Neural cell (in vitro differentiated cells): ENCODE data around the gene TBC1D8. TPM values are rescaled to one million over a fixed set of nuclear protein-coding genes. Genes with fewer than 3 reads are reported as not detected.

ENCODE experiments used
- H2AFZ ChIP-seq: fragments of 200-600, 300-800 bp; sonication (generic), shearing (Covaris generic); 2 replicates; pipeline ENCODE4 v1.6.0; 2014; ENCODE audit warnings: low read depth, mild to moderate bottlenecking, antibody characterized with exemption, low read length, moderate library complexity
- H3F3A ChIP-seq: fragments of 200-600 bp; shearing (Covaris generic); 2 replicates; pipeline ENCODE4 v1.6.1; 2016; ENCODE audit warnings: mild to moderate bottlenecking, moderate library complexity, mixed read lengths, antibody characterized with exemption, low read length; ENCODE audit not compliant: insufficient read depth, poor library complexity, severe bottlenecking
- H3K27ac ChIP-seq: fragments of 200-600, 300-800 bp; sonication (generic), shearing (Covaris generic); 2 replicates; pipeline ENCODE4 v1.5.1; 2014; ENCODE audit warnings: mild to moderate bottlenecking, low read length, moderate library complexity
- H3K27me3 ChIP-seq: fragments of 300-800, 200-600 bp; sonication (generic), shearing (Covaris generic); 2 replicates; pipeline ENCODE4 v1.6.0; 2014; ENCODE audit warnings: mild to moderate bottlenecking, low read depth, low read length, moderate library complexity; ENCODE audit not compliant: insufficient read depth
- H3K36me3 ChIP-seq: fragments of 300-800, 200-600 bp; sonication (generic), shearing (Covaris generic); 2 replicates; pipeline ENCODE4 v1.5.1; 2014; ENCODE audit warnings: mild to moderate bottlenecking, antibody characterized with exemption, low read length, moderate library complexity; ENCODE audit not compliant: insufficient read depth
- H3K4me2 ChIP-seq: fragments of 300-800, 200-600 bp; sonication (generic), shearing (Covaris generic); 2 replicates; pipeline ENCODE4 v1.6.0; 2014; ENCODE audit warnings: mild to moderate bottlenecking, low read length
- H3K4me3 ChIP-seq: fragments of 300-800, 200-600 bp; sonication (generic), shearing (Covaris generic); 2 replicates; pipeline ENCODE4 v1.5.1; 2014; ENCODE audit warnings: mild to moderate bottlenecking, low read length, moderate library complexity
- H3K79me2 ChIP-seq: fragments of 200-600 bp; shearing (Covaris generic); replicated peaks from 2 replicates; pipeline ENCODE4 v1.6.0; 2014; ENCODE audit warnings: mild to moderate bottlenecking, low read length, moderate library complexity; ENCODE audit not compliant: insufficient read depth
- H3K9ac ChIP-seq: fragments of 300-800, 200-600 bp; sonication (generic), shearing (Covaris generic); 2 replicates; pipeline ENCODE4 v1.6.1; 2016; ENCODE audit warnings: mild to moderate bottlenecking, low read length, mixed read lengths
- H3K9me2 ChIP-seq: fragments of 200-600 bp; shearing (Covaris generic); 2 replicates; pipeline ENCODE4 v1.6.1; 2016; ENCODE audit warnings: mild to moderate bottlenecking, low read length, mixed read lengths; ENCODE audit not compliant: insufficient read depth
- H3K9me3 ChIP-seq: fragments of 200-600, 300-800 bp; sonication (generic), shearing (Covaris generic); 2 replicates; pipeline ENCODE4 v1.6.1; 2016; ENCODE audit warnings: mild to moderate bottlenecking, mixed run types, low read length, moderate library complexity, mixed read lengths
- H4K20me1 ChIP-seq: fragments of 200-600 bp; shearing (Covaris generic); 2 replicates; pipeline ENCODE4 v1.6.1; 2016; ENCODE audit warnings: mild to moderate bottlenecking, mixed run types; ENCODE audit not compliant: insufficient read depth
- EP300 ChIP-seq: fragments of 450-650 bp; conservative IDR thresholded peaks from 2 replicates; pipeline ENCODE4 v1.6.1; 2014; ENCODE audit warnings: antibody characterized with exemption, mild to moderate bottlenecking, moderate library complexity; ENCODE audit not compliant: poor library complexity, severe bottlenecking
- EZH2 ChIP-seq: fragments of 200-600, 300-800 bp; shearing (Covaris generic), sonication (generic); IDR thresholded peaks from 2 replicates; pipeline ENCODE4 v1.6.1; 2014; ENCODE audit warnings: antibody characterized with exemption, low read length, borderline replicate concordance, mild to moderate bottlenecking; ENCODE audit not compliant: insufficient read depth, poor library complexity, severe bottlenecking
- MXI1 ChIP-seq: fragments of 450-650 bp; conservative IDR thresholded peaks from 2 replicates; pipeline ENCODE4 v1.6.1; 2014; ENCODE audit warnings: antibody characterized with exemption, mild to moderate bottlenecking; ENCODE audit not compliant: poor library complexity, severe bottlenecking
- POLR2AphosphoS5 ChIP-seq: IDR thresholded peaks from 2 replicates; pipeline ENCODE4 v1.6.1; 2012
- RAD21 ChIP-seq: fragments of 450-650 bp; conservative IDR thresholded peaks from 2 replicates; pipeline ENCODE4 v1.6.1; 2014; ENCODE audit warnings: antibody characterized with exemption, mild to moderate bottlenecking, moderate library complexity
- SMC3 ChIP-seq: fragments of 450-650 bp; conservative IDR thresholded peaks from 2 replicates; pipeline ENCODE4 v1.6.1; 2014; ENCODE audit warnings: antibody characterized with exemption, mild to moderate bottlenecking, moderate library complexity; ENCODE audit not compliant: poor library complexity
- TAF1 ChIP-seq: IDR thresholded peaks from 2 replicates; pipeline ENCODE4 v1.6.1; 2012; ENCODE audit warnings: low read depth
- polyA plus RNA-seq: library from polyadenylated mRNA; depleted of rRNA; stranded (reverse); fragments of >200 nt; gene quantifications from 2 replicates; pipeline ENCODE4 v1.2.3, GENCODE V29; 2014
- TF ChIP-seq, protein P1 (sequence below): fragments of 450-650 bp; IDR thresholded peaks from 2 replicates; pipeline ENCODE4 v1.5.1; 2014; ENCODE audit warnings: antibody characterized with exemption, mild to moderate bottlenecking, moderate library complexity; ENCODE audit not compliant: poor library complexity, severe bottlenecking
- TF ChIP-seq, protein P2 (sequence below): IDR thresholded peaks from 2 replicates; pipeline ENCODE4 v1.6.1; 2012; ENCODE audit warnings: borderline replicate concordance

The TBC1D8 gene
- polyA plus RNA-seq, 1 donor from 2014 or later = 5.3 TPM

DNA sequence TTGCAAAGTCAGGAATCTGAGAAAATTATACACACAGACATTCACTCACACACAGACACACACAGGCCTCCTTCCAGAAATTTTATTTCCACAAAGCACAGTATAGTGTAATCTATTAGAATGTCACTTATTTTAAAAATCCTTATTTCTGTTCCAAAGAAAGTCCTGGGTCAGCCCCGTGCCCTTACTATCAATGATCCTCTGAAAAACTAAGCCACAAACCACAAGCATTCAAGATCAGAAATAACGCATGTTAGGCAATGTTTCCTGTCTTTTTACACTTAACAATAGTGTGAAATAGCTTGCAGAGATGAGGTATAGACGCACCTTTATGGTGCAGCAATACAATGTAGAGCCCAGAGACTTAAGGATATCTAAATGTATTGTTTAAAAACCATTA is 25.8 kb downstream of the TBC1D8 start:
- Histone ChIP-seq H2AFZ (no peak overlapping the region), H3F3A (no peaks in the 10 kb centered on the region), H3K9me3 (no peaks in the 10 kb centered on the region), H4K20me1 (no peaks in the 10 kb centered on the region), H3K9me2 (no peaks in the 10 kb centered on the region), H3K4me3 (no peak overlapping the region), H3K9ac (no peak overlapping the region), H3K27ac (no peak overlapping the region), H3K36me3 (no peaks in the 10 kb centered on the region), H3K27me3 (no peaks in the 10 kb centered on the region), H3K4me2 (no peak overlapping the region), H3K79me2 (no peaks in the 10 kb centered on the region)
- TF ChIP-seq EP300 = no peak
- TF ChIP-seq, protein P1, sequence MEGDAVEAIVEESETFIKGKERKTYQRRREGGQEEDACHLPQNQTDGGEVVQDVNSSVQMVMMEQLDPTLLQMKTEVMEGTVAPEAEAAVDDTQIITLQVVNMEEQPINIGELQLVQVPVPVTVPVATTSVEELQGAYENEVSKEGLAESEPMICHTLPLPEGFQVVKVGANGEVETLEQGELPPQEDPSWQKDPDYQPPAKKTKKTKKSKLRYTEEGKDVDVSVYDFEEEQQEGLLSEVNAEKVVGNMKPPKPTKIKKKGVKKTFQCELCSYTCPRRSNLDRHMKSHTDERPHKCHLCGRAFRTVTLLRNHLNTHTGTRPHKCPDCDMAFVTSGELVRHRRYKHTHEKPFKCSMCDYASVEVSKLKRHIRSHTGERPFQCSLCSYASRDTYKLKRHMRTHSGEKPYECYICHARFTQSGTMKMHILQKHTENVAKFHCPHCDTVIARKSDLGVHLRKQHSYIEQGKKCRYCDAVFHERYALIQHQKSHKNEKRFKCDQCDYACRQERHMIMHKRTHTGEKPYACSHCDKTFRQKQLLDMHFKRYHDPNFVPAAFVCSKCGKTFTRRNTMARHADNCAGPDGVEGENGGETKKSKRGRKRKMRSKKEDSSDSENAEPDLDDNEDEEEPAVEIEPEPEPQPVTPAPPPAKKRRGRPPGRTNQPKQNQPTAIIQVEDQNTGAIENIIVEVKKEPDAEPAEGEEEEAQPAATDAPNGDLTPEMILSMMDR = no peak
- TF ChIP-seq EZH2 = no peak
- TF ChIP-seq, protein P2, sequence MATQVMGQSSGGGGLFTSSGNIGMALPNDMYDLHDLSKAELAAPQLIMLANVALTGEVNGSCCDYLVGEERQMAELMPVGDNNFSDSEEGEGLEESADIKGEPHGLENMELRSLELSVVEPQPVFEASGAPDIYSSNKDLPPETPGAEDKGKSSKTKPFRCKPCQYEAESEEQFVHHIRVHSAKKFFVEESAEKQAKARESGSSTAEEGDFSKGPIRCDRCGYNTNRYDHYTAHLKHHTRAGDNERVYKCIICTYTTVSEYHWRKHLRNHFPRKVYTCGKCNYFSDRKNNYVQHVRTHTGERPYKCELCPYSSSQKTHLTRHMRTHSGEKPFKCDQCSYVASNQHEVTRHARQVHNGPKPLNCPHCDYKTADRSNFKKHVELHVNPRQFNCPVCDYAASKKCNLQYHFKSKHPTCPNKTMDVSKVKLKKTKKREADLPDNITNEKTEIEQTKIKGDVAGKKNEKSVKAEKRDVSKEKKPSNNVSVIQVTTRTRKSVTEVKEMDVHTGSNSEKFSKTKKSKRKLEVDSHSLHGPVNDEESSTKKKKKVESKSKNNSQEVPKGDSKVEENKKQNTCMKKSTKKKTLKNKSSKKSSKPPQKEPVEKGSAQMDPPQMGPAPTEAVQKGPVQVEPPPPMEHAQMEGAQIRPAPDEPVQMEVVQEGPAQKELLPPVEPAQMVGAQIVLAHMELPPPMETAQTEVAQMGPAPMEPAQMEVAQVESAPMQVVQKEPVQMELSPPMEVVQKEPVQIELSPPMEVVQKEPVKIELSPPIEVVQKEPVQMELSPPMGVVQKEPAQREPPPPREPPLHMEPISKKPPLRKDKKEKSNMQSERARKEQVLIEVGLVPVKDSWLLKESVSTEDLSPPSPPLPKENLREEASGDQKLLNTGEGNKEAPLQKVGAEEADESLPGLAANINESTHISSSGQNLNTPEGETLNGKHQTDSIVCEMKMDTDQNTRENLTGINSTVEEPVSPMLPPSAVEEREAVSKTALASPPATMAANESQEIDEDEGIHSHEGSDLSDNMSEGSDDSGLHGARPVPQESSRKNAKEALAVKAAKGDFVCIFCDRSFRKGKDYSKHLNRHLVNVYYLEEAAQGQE = no peak
- TF ChIP-seq MXI1 = no peak
- no peak for TF ChIP-seq TAF1
- no peak for TF ChIP-seq SMC3
- TF ChIP-seq RAD21 = no peak
- TF ChIP-seq POLR2AphosphoS5 = no peak

DNA sequence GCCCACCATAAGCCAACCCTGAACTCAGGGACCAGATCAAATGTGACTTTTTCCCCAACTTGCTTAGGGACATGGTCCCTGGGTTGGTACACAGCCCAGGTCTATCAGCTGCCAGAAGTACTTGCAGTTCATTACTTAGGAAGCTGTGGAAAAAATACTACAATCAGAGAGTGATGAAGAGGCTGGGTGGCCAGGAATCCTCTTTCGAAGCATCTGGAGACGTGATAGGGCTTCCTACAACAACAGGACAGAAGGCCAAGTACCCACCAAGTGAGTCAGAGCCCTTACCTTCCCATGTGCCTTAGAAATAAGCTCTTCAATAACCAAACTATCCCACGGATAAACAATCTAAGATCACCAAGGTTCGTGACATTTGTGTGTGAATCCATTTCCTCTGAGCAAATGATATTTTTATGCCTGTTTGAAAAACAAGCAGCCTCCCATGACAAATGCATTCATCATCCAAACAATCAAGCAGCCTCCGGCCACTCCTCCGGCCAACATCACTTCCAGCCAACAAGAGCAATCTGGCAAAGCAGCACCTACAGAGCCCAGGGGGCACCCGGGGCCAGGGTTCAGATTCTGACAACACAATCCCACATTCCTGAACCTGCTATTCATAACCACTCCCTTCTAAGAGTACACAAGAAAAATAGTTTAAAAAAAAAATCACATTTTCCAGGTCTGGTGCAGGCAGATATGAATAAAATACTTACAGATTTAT is 26.4 kb downstream of the TBC1D8 start:
- no peak overlapping the region for H3K4me2 ChIP-seq
- no peaks in the 10 kb centered on the region for H3K36me3 ChIP-seq
- no peaks in the 10 kb centered on the region for H3K27me3 ChIP-seq
- no peak overlapping the region for H3K9ac ChIP-seq
- H3F3A ChIP-seq = no peaks in the 10 kb centered on the region
- no peak overlapping the region for H3K4me3 ChIP-seq
- no peaks in the 10 kb centered on the region for H3K9me3 ChIP-seq
- TF ChIP-seq TAF1 (no peak), SMC3 (no peak), MXI1 (no peak), EZH2 (no peak), POLR2AphosphoS5 (no peak)
- TF ChIP-seq, protein P2 = no peak
- H4K20me1 ChIP-seq = no peaks in the 10 kb centered on the region
- no peak overlapping the region for H3K27ac ChIP-seq
- no peaks in the 10 kb centered on the region for H3K9me2 ChIP-seq
- H2AFZ ChIP-seq = no peak overlapping the region
- H3K79me2 ChIP-seq = no peaks in the 10 kb centered on the region
